GM23338 (cell line): ENCODE data around the gene DAB2.

Experiments
- CREB1 ChIP-seq: fragments of 250-450 bp; sonication (Bioruptor Pico); IDR thresholded peaks from 2 replicates; pipeline ENCODE4 v1.5.0; 2020; ENCODE audit warnings: low read depth, mild to moderate bottlenecking, moderate library complexity
- CTCF ChIP-seq, 2 experiments: fragments of 200-600 bp in 1 of 2; sonication (generic) in 1 of 2; conservative IDR thresholded peaks; 2 replicates each; pipeline versions ENCODE4 v1.5.1 to v1.6.1; 2016 to 2017; ENCODE audit warnings: antibody characterized with exemption in 2 of 2, low read depth in 2 of 2, mild to moderate bottlenecking in 2 of 2, moderate library complexity in 1 of 2
- ETS1 ChIP-seq: IDR thresholded peaks from 2 replicates; pipeline ENCODE4 v1.6.1; 2016; ENCODE audit warnings: antibody characterized with exemption
- EZH2 ChIP-seq: fragments of 200-600 bp; sonication (generic); IDR thresholded peaks from one replicate; pipeline ENCODE4 v1.8.0; 2017; ENCODE audit warnings: antibody characterized with exemption, mild to moderate bottlenecking, low read depth; ENCODE audit not compliant: unreplicated experiment
- EZH2phosphoT487 ChIP-seq: fragments of 200-600 bp; sonication (generic); IDR thresholded peaks from one replicate; pipeline ENCODE4 v1.8.1; 2018; ENCODE audit warnings: antibody characterized with exemption; ENCODE audit not compliant: unreplicated experiment
- NANOG ChIP-seq: IDR thresholded peaks from 2 replicates; pipeline ENCODE4 v1.6.1; 2016; ENCODE audit warnings: antibody characterized with exemption, borderline replicate concordance
- POLR2AphosphoS5 ChIP-seq: IDR thresholded peaks from 2 replicates; pipeline ENCODE4 v1.6.1; 2016; ENCODE audit warnings: antibody characterized with exemption, low read depth
- REST ChIP-seq: IDR thresholded peaks from one replicate; pipeline ENCODE4 v1.6.1; 2018; ENCODE audit warnings: antibody characterized with exemption; ENCODE audit not compliant: unreplicated experiment
- STAT1 ChIP-seq: IDR thresholded peaks from one replicate; pipeline ENCODE4 v1.6.1; 2016; ENCODE audit warnings: antibody characterized with exemption; ENCODE audit not compliant: unreplicated experiment
- ZNF331 ChIP-seq: fragments of 250-450 bp; sonication (Bioruptor Pico); IDR thresholded peaks from 2 replicates; pipeline ENCODE4 v1.5.0; 2020; ENCODE audit warnings: low read depth, mild to moderate bottlenecking, moderate library complexity
- ZNF462 ChIP-seq: fragments of 250-450 bp; sonication (Bioruptor Pico); IDR thresholded peaks from 2 replicates; pipeline ENCODE4 v1.5.0; 2020; ENCODE audit warnings: mild to moderate bottlenecking, moderate library complexity

GRCh38 chr5:39409033-39409432 lies 15.7 kb downstream of the DAB2 start:
- TF ChIP-seq EZH2phosphoT487 (no peak), POLR2AphosphoS5 (no peak), CTCF (conservative IDR thresholded peaks at IDR 0.05; ENCODE audit: low read depth in 2 of 2) (no peak), REST (no peak), EZH2 (no peak), ETS1 (no peak), ZNF462 (CRISPR knock-in tag) (no peak), CREB1 (CRISPR knock-in tag) (no peak), STAT1 (no peak), NANOG (no peak), ZNF331 (CRISPR knock-in tag) (no peak)
